ENCODE measurements around the gene CSMD2.

The CSMD2 gene

DNA sequence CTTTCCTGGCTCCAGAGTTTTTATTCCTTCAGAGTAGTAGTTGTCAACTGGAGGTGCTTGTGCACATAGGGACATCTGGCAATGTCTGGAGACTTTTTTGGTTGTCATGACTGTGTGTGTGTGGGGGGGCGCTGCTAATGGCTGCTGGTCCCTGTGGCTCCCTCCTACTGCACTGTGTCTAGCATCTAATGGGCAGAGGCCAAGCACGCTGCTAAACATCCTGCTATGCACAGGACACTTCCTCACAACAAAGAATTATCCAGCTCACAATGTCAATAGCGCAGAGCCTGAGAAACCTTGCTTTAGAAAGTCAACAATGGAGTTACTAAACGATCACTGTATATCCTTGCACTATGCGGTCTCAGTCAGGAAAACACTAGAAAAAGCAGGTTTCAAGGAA, 320.9 kb downstream of the CSMD2 start:
- DNase-seq: no peak

GRCh38 chr1:33842348-33842747, 322.7 kb downstream of the CSMD2 start:
- no peak for DNase-seq

DNA sequence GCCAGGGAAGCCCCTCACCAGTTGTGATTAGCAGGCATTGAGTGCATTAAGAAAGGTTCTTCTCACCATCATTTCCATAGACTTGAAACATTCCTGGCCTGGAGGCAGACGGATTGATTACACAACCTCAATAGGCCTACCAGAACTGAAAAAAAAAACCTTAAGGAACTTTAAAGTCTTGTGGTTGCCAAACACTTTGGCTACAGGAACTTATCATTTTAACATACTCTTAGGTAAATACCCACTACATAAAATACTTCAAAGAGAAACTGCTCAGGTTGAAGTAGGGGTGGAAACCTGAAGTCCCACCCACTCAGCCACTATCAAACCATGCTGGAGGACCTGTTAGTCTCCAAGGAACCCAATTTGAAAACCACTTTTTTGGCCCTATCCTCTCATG, 323.5 kb downstream of the CSMD2 start:
- no peak for DNase-seq

- DNase-seq: no peak
Observed at GRCh38 chr1:33837635-33838034, 327.4 kb downstream of the CSMD2 start.

DNA sequence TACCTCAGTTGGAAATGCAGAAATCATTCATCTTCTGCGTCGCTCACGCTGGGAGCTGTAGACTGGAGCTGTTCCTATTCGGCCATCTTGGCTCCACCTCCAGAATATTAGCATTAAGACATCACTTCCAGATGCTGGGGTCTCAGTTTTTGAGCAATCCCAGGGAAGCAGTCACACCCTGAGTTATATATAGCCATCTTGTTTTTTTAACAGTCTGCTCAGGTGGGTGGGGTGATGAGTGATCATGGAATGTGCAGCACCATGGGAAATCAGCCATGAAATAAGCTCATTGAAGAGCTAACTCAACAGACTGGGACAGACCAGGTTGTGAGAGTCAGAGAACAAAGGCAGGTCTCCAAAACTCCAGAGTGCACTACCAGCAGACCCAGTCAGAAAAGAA, 328.1 kb downstream of the CSMD2 start:
- no peak for DNase-seq

- DNase-seq: peak; percentile 4
Observed at GRCh38 chr1:33828654-33829053, 336.4 kb downstream of the CSMD2 start.

GRCh38 chr1:33828059-33828458, 337.0 kb downstream of the CSMD2 start:
- DNase-seq: peak; percentile 19

- DNase-seq: no peak
Observed at GRCh38 chr1:33826711-33827110, 338.3 kb downstream of the CSMD2 start.

GRCh38 chr1:33826311-33826710, 338.7 kb downstream of the CSMD2 start:
- DNase-seq: peak; percentile 20

DNA sequence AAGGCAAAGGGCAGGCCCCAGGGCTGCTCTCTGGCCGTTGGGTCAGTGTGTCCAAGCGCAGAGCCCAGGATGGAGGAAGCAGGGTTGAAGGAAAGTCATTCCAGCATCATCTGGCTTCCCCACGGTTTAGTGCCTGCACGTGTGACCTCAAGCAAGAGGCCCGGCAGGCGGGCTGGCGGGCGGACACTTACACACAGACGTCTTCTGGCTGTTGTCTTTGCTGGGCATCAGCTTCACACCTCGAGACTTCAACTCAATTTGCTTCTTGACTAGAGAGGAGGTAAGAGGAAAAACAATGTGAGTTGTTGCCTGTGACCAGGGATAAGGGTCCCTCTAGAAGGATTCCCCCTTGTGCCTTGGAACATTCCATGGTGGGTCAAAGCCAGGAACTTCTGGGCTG, 339.5 kb downstream of the CSMD2 start:
- peak; percentile 23 for DNase-seq

DNA sequence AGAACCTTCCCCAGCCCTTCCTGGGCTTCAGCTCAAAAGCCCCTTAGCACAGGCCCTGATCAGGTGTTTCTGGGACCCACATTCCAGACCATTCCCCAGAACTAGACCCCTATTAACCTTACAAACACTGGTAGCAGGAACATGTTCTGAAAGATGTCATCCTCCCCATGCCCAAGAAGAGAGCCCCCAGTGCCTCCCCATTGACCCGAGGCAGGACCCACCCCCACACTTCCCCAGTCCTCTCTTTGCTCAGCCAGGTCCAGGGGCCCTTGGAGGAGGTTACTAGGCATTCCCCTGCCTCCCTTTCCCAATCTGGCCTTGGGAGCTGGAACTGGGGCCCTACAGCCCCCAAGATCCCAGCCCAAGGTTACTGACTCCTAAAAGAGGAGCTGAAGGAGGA, 340.1 kb downstream of the CSMD2 start:
- DNase-seq: peak; percentile 13

GRCh38 chr1:33824321-33824720, 340.7 kb downstream of the CSMD2 start:
- DNase-seq: peak; percentile 17

- DNase-seq: peak; percentile 3
Observed at GRCh38 chr1:33823830-33824229, 341.2 kb downstream of the CSMD2 start.

DNA sequence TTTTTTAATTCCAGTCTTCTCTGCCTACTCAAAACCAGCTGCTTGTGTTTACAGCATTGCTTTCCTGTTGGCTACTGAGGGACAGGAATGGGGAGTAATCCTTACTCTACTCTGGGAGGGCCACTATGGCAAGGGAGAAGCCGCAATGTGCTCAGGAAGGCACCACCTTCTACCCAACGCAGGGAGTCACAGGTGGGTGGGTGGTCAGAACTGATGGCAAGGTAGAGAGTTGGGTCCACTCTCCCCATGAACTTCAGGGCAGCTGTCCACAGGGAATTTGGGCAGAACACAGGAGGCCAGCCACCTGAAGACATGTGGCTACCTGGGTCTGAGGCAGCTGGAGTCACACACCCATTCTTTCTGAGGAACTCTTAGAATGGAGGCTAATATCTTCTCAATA, 341.6 kb downstream of the CSMD2 start:
- peak; percentile 29 for DNase-seq

DNA sequence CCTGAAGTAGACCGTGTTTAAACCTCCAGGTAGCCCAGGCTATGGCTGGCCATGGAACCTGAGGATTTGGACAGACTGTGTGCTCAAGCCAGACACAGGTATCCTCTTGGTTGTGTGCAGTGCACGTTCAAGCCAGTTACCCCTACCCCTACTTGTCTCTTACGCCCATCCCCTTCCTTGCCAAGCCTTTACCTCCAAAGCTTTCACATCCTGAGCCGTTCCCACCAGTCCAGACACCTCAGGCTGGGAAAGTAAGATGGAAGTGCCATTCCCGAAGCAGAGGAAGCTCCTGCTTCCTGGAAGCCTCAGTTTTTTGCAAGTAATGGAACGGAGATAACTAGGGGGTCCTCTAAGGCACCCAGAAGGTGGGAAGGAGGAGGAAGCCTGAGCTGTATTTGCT, 342.6 kb downstream of the CSMD2 start:
- DNase-seq: peak; percentile 38

DNA sequence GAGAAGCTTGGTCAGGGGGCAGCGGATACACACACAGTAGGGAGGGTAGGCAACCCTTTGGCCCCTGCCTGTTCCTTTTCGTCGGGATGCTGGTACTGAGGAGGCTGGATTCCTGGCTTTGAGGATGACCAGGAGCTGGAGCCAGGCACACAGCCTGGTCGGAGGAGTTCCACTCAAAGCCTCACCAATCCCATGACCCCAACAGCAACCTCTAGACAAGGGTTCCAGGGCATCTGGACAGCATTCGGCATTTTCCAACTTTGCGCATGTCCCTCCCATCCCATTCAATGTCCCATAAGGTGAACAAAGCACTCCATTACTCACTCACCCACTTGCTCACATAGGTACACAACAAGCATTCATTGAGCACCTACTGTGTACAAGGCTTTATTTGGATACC, 343.7 kb downstream of the CSMD2 start:
- peak; percentile 27 for DNase-seq

GRCh38 chr1:33820804-33821203, 344.2 kb downstream of the CSMD2 start:
- DNase-seq: no peak

DNA sequence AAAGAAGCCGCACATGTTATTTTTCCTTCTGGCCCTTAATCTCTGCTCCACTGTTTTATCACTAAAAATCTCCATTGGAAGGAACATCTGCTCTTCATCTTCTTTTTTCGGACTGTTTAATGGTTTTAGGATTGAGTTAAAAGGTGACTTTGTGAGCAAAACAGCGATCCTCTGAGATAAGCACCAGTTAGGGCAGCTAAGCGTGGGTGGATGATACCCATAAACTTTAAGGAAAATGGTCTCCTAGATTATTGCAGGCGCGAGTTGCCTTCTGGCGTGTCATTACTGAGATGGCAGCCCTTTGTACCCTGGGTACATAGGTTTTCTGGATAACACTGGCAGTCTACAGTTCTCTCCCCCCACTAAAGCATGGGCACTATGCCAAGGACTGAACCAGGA, 345.1 kb downstream of the CSMD2 start:
- DNase-seq: peak; percentile 16

DNA sequence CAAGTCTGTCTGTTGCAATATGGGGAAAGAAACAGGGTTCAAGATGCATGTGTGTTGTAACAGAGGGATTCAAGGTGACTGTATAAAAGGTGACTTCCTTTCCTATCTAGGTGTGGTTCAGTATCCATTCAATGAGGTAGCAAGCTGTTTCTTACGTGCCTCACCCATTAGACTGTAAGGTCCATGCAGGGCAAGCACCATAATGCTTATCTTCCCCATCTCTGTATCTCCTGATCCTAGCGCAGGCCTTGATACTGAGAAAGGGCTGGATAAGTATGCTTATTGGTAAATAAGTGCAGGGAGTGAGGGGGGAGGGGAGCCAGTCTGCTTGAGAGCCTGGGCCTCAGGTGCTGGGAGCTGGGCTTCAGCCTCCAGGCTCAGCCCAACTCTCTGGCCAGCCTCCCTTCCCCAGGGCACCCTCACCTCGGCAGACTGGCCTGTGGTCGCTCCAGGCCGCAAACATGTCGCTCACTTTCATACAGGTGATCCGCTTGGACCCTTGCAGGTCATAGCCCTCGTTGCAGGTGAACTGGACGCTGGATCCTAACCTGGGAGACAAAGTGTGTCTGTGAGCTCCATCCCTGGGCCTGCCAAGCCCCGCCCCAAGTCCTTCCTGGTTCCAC, 345.6 kb downstream of the CSMD2 start:
- peak; percentile 33 for DNase-seq

DNA sequence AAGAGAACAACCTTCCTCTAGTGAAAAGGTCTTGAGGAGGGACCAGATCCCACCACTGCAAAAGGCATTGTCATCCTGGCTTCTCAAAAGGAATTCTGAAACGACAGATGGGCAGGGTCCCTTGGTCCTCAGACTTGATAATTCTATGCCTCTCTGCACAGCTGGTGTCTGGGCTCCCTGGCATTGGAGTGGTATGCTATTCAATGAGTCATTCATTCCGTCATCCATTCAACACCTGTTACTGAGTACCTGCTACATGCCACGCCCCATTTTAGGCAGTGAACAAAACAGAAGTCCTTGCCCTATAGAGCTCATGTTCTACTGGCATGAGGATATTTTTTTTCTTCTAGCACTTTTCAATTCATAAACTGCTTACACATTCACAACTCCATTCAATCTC, 347.0 kb downstream of the CSMD2 start:
- peak; percentile 19 for DNase-seq

GRCh38 chr1:33815061-33815460, 350.0 kb downstream of the CSMD2 start:
- no peak for DNase-seq

DNA sequence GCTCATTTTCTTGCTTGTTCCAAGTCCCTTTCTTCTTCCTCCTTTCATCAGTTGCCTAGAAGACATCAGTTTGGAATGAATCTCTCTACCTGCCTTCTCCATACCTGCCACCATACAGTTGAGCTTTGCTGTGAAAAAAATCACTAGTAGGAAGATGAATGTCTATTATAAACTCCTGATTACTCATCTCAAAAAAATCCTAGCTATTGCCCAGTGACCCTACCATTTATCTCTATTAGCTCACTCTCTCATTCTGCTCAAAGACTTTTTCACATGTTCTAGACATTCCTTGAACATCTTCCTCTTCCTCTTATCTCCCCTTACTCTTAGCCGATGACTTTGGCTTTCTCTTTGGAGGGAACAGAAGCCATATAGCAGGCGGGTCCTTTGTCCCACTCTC, 350.9 kb downstream of the CSMD2 start:
- no peak for DNase-seq

- peak; percentile 20 for DNase-seq
Observed at GRCh38 chr1:33810571-33810970, 354.5 kb downstream of the CSMD2 start.

- DNase-seq: peak; percentile 1
Observed at GRCh38 chr1:33805988-33806387, 359.0 kb downstream of the CSMD2 start.

DNA sequence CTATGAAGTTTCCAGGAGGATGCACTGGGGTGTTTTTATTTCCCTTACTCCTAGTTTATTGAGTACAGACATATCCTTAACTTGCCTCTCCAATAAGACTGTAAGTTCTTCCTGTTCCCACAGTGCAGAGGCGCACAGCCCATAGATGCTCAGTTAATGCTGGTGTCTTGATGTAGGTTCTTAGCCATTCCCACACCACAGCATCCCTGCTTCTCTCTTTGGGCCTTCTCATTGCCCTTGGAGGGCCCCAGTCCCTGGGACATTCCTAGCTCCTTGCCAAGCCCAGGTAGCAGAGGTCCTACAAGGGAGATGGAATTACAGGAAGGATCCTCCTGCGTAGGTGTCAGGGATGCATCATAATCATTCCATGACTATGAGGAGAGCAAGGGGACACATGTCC, 362.8 kb downstream of the CSMD2 start:
- DNase-seq: peak; percentile 25

- peak; percentile 8 for DNase-seq
Observed at GRCh38 chr1:33797849-33798248, 367.2 kb downstream of the CSMD2 start.
